BLaER1 treated with 17β-estradiol and CSF1 and Interleukin-3, amounts not matched to agents 10 nM and 100 nM (cell line): ENCODE results near the gene TMEM132D.
A peak's percentile ranks its signal among the peaks of the same experiment; 100 is the strongest.

Experiments
- H3K27ac ChIP-seq, 11 experiments: shearing (Covaris generic); formaldehyde crosslinking; 2 replicates each; pipeline ENCODE4 v1.8.1; 2022
- H3K27me3 ChIP-seq, 11 experiments: shearing (Covaris generic); formaldehyde crosslinking; 2 replicates each; pipeline ENCODE4 v1.8.1; 2022
- H3K36me3 ChIP-seq, 11 experiments: shearing (Covaris generic); formaldehyde crosslinking; 2 replicates each; pipeline ENCODE4 v1.8.1; 2022
- H3K4me1 ChIP-seq, 10 experiments: shearing (Covaris generic); formaldehyde crosslinking; 2 replicates each; pipeline ENCODE4 v1.8.1; 2022
- H3K4me2 ChIP-seq, 11 experiments: shearing (Covaris generic); formaldehyde crosslinking; 2 replicates each; pipeline ENCODE4 v1.8.1; 2022
- H3K4me3 ChIP-seq, 10 experiments: shearing (Covaris generic); formaldehyde crosslinking; 2 replicates each; pipeline ENCODE4 v1.8.1; 2022
- H3K9ac ChIP-seq, 11 experiments: shearing (Covaris generic); formaldehyde crosslinking; 2 replicates each; pipeline ENCODE4 v1.8.1; 2022
- H3K9me3 ChIP-seq, 11 experiments: shearing (Covaris generic); formaldehyde crosslinking; replicated peaks in 1 of 11; 2 replicates each; pipeline ENCODE4 v1.8.1; 2022
- H4K20me1 ChIP-seq, 11 experiments: shearing (Covaris generic); formaldehyde crosslinking; 2 replicates each; pipeline ENCODE4 v1.8.1; 2022
- Cebpa-rat ChIP-seq, 11 experiments: shearing (Covaris generic); IDR thresholded peaks; 2 replicates each; pipeline ENCODE4 v1.8.1; 2022

Gene TMEM132D

GRCh38 chr12:129075460-129076208 is 828.2 kb downstream of the TMEM132D start:
- no peak overlapping the region for H3K4me2 ChIP-seq
- no peak for TF ChIP-seq Cebpa-rat (IDR thresholded peaks at IDR 0.05)
- peaks cover 0 to 16% (median 11%) of the 10 kb centered on the region in 10 experiments; a peak in 14 of 20 replicates for H3K4me1 ChIP-seq
- no peak overlapping the region for H3K4me3 ChIP-seq
- no peaks in the 10 kb centered on the region for H3K27me3 ChIP-seq
- H3K9me3 ChIP-seq: no peaks in the 10 kb centered on the region
- H3K27ac ChIP-seq: no peak overlapping the region
- no peak overlapping the region for H3K9ac ChIP-seq
- H4K20me1 ChIP-seq: no peaks in the 10 kb centered on the region
- no peaks in the 10 kb centered on the region for H3K36me3 ChIP-seq

GRCh38 chr12:129074379-129074778 is 829.4 kb downstream of the TMEM132D start:
- Histone ChIP-seq H3K9ac (no peak overlapping the region), H3K4me2 (no peak overlapping the region), H3K9me3 (no peaks in the 10 kb centered on the region), H3K4me1 (peaks cover 0 to 10% (median 3%) of the 10 kb centered on the region in 10 experiments; a peak in 13 of 20 replicates), H3K36me3 (no peaks in the 10 kb centered on the region), H4K20me1 (no peaks in the 10 kb centered on the region), H3K4me3 (no peak overlapping the region), H3K27ac (no peak overlapping the region), H3K27me3 (no peaks in the 10 kb centered on the region)
- no peak for TF ChIP-seq Cebpa-rat (IDR thresholded peaks at IDR 0.05)

GRCh38 chr12:129073157-129073915 is 830.5 kb downstream of the TMEM132D start:
- TF ChIP-seq Cebpa-rat (IDR thresholded peaks at IDR 0.05): no peak
- H3K36me3 ChIP-seq: no peaks in the 10 kb centered on the region
- H3K9me3 ChIP-seq: no peaks in the 10 kb centered on the region
- H3K27ac ChIP-seq: no peak overlapping the region
- H3K4me2 ChIP-seq: no peak overlapping the region
- H3K9ac ChIP-seq: no peak overlapping the region
- no peaks in the 10 kb centered on the region for H4K20me1 ChIP-seq
- H3K4me3 ChIP-seq: no peak overlapping the region
- H3K4me1 ChIP-seq: peaks cover 0 to 10% (median 0%) of the 10 kb centered on the region in 10 experiments; a peak in 2 of 20 replicates
- no peaks in the 10 kb centered on the region for H3K27me3 ChIP-seq

- H3K9me3 ChIP-seq: no peaks in the 10 kb centered on the region
- H3K27me3 ChIP-seq: no peaks in the 10 kb centered on the region
- no peaks in the 10 kb centered on the region for H3K36me3 ChIP-seq
- no peak overlapping the region for H3K27ac ChIP-seq
- no peak overlapping the region for H3K9ac ChIP-seq
- no peaks in the 10 kb centered on the region for H4K20me1 ChIP-seq
- peaks cover 0 to 10% (median 0%) of the 10 kb centered on the region in 10 experiments; a peak in 3 of 20 replicates for H3K4me1 ChIP-seq
- no peak overlapping the region for H3K4me3 ChIP-seq
- no peak overlapping the region for H3K4me2 ChIP-seq
- TF ChIP-seq Cebpa-rat (IDR thresholded peaks at IDR 0.05): no peak
Observed at GRCh38 chr12:129071362-129071761, 832.5 kb downstream of the TMEM132D start.

- no peak overlapping the region for H3K4me3 ChIP-seq
- H3K9ac ChIP-seq: no peak overlapping the region
- H3K27ac ChIP-seq: no peak overlapping the region
- H3K4me2 ChIP-seq: no peak overlapping the region
- TF ChIP-seq Cebpa-rat (IDR thresholded peaks at IDR 0.05): no peak
- no peaks in the 10 kb centered on the region for H4K20me1 ChIP-seq
- no peaks in the 10 kb centered on the region for H3K36me3 ChIP-seq
- H3K4me1 ChIP-seq: peaks cover 2 to 10% (median 7%) of the 10 kb centered on the region in 10 experiments; a peak in 16 of 20 replicates
- H3K9me3 ChIP-seq: no peaks in the 10 kb centered on the region
- H3K27me3 ChIP-seq: no peaks in the 10 kb centered on the region
Observed at GRCh38 chr12:129069886-129070285, 833.9 kb downstream of the TMEM132D start.

- H4K20me1 ChIP-seq: no peaks in the 10 kb centered on the region
- H3K27ac ChIP-seq: no peak overlapping the region
- no peak overlapping the region for H3K4me2 ChIP-seq
- no peaks in the 10 kb centered on the region for H3K27me3 ChIP-seq
- no peak overlapping the region for H3K9ac ChIP-seq
- peaks cover 0 to 21% (median 18%) of the 10 kb centered on the region in 10 experiments; a peak in 17 of 20 replicates for H3K4me1 ChIP-seq
- no peak overlapping the region for H3K4me3 ChIP-seq
- no peak for TF ChIP-seq Cebpa-rat (IDR thresholded peaks at IDR 0.05)
- H3K9me3 ChIP-seq: no peaks in the 10 kb centered on the region
- no peaks in the 10 kb centered on the region for H3K36me3 ChIP-seq
Observed at GRCh38 chr12:129068684-129069083, 835.1 kb downstream of the TMEM132D start.

GRCh38 chr12:129067491-129067890 is 836.3 kb downstream of the TMEM132D start:
- H3K4me1 ChIP-seq: peaks cover 0 to 31% (median 27%) of the 10 kb centered on the region in 10 experiments; a peak in 17 of 20 replicates
- H3K27ac ChIP-seq: no peak overlapping the region
- no peaks in the 10 kb centered on the region for H3K9me3 ChIP-seq
- H3K9ac ChIP-seq: no peak overlapping the region
- H3K4me3 ChIP-seq: no peak overlapping the region
- no peak for TF ChIP-seq Cebpa-rat (IDR thresholded peaks at IDR 0.05)
- H4K20me1 ChIP-seq: no peaks in the 10 kb centered on the region
- H3K27me3 ChIP-seq: no peaks in the 10 kb centered on the region
- no peak overlapping the region for H3K4me2 ChIP-seq
- H3K36me3 ChIP-seq: no peaks in the 10 kb centered on the region

GRCh38 chr12:129064209-129064855 is 839.5 kb downstream of the TMEM132D start:
- Histone ChIP-seq H3K4me2 (peak overlapping the region in 10 of 11 experiments; percentile 2 to 89 (median 68); a peak in 19 of 22 replicates), H3K4me3 (no peak overlapping the region), H4K20me1 (no peaks in the 10 kb centered on the region), H3K27me3 (no peaks in the 10 kb centered on the region), H3K4me1 (peaks cover 0 to 33% (median 27%) of the 10 kb centered on the region in 10 experiments; a peak in 17 of 20 replicates), H3K36me3 (no peaks in the 10 kb centered on the region), H3K9me3 (peaks cover 0 to 9% (median 0%) of the 10 kb centered on the region in 11 experiments; a peak in 3 of 22 replicates), H3K9ac (peak overlapping the region in 2 of 11 experiments; percentile 18 to 35; a peak in 2 of 22 replicates), H3K27ac (peak overlapping the region in 4 of 11 experiments; percentile 1 to 56 (median 20); a peak in 2 of 22 replicates)
- no peak for TF ChIP-seq Cebpa-rat (IDR thresholded peaks at IDR 0.05)

GRCh38 chr12:129063600-129063999 is 840.2 kb downstream of the TMEM132D start:
- H3K4me1 ChIP-seq: peaks cover 0 to 33% (median 27%) of the 10 kb centered on the region in 10 experiments; a peak in 17 of 20 replicates
- H3K4me3 ChIP-seq: no peak overlapping the region
- H3K27ac ChIP-seq: peak overlapping the region in 2 of 11 experiments; percentile 5 to 56; a peak in 2 of 22 replicates
- H3K9ac ChIP-seq: 0 out of 22 replicates have a peak overlapping the region, but pooled peaks of 1 of the 11 experiments have one; percentile 18
- H3K36me3 ChIP-seq: no peaks in the 10 kb centered on the region
- H3K4me2 ChIP-seq: peak overlapping the region in 9 of 11 experiments; percentile 38 to 89 (median 71); a peak in 18 of 22 replicates
- no peak for TF ChIP-seq Cebpa-rat (IDR thresholded peaks at IDR 0.05)
- H3K27me3 ChIP-seq: no peaks in the 10 kb centered on the region
- peaks cover 0 to 9% (median 0%) of the 10 kb centered on the region in 11 experiments; a peak in 3 of 22 replicates for H3K9me3 ChIP-seq
- no peaks in the 10 kb centered on the region for H4K20me1 ChIP-seq
